HEK293 (cell line): ENCODE results near the gene RORC.

Source experiments
- EGR2 ChIP-seq: fragments of 450-650 bp; formaldehyde crosslinking; IDR thresholded peaks from 2 replicates; pipeline ENCODE4 v1.5.1; 2016; ENCODE audit warnings: low read depth, missing biosample characterization, missing genetic modification characterization
- GLI4 ChIP-seq: fragments of 450-650 bp; formaldehyde crosslinking; IDR thresholded peaks from 2 replicates; pipeline ENCODE4 v1.5.1; 2016; ENCODE audit warnings: missing biosample characterization, missing genetic modification characterization
- IKZF3 ChIP-seq: fragments of 450-650 bp; IDR thresholded peaks from 2 replicates; pipeline ENCODE4 v1.5.0; 2018; ENCODE audit warnings: missing biosample characterization, mild to moderate bottlenecking, missing genetic modification characterization, moderate library complexity
- KLF10 ChIP-seq: fragments of 450-650 bp; IDR thresholded peaks from 2 replicates; pipeline ENCODE4 v1.5.1; 2018; ENCODE audit warnings: missing biosample characterization, mild to moderate bottlenecking, missing genetic modification characterization
- OVOL3 ChIP-seq: fragments of 450-650 bp; formaldehyde crosslinking; IDR thresholded peaks from 2 replicates; pipeline ENCODE4 v1.5.1; 2016; ENCODE audit warnings: missing biosample characterization, missing genetic modification characterization
- REPIN1 ChIP-seq: fragments of 450-650 bp; formaldehyde crosslinking; IDR thresholded peaks from 2 replicates; pipeline ENCODE4 v1.5.1; 2017; ENCODE audit warnings: missing biosample characterization, missing genetic modification characterization, low read depth
- SP2 ChIP-seq: fragments of 450-650 bp; formaldehyde crosslinking; IDR thresholded peaks from 2 replicates; pipeline ENCODE4 v1.5.1; 2016; ENCODE audit warnings: missing biosample characterization, missing genetic modification characterization
- ZBTB21 ChIP-seq: fragments of 450-650 bp; formaldehyde crosslinking; IDR thresholded peaks from 2 replicates; pipeline ENCODE4 v1.5.1; 2017; ENCODE audit warnings: missing biosample characterization, missing genetic modification characterization
- ZNF157 ChIP-seq: fragments of 450-650 bp; formaldehyde crosslinking; IDR thresholded peaks from 2 replicates; pipeline ENCODE4 v1.5.1; 2016; ENCODE audit warnings: missing biosample characterization, missing genetic modification characterization
- ZNF23 ChIP-seq: fragments of 450-650 bp; formaldehyde crosslinking; IDR thresholded peaks from 2 replicates; pipeline ENCODE4 v1.5.1; 2016; ENCODE audit warnings: missing biosample characterization, missing genetic modification characterization, borderline replicate concordance
- ZNF266 ChIP-seq: fragments of 450-650 bp; formaldehyde crosslinking; IDR thresholded peaks from 2 replicates; pipeline ENCODE4 v1.5.1; 2016; ENCODE audit warnings: missing biosample characterization, missing genetic modification characterization, low read depth
- ZNF335 ChIP-seq: fragments of 450-650 bp; formaldehyde crosslinking; conservative IDR thresholded peaks from 2 replicates; pipeline ENCODE4 v1.5.1; 2016; ENCODE audit warnings: missing biosample characterization, missing genetic modification characterization
- ZNF521 ChIP-seq: fragments of 450-650 bp; formaldehyde crosslinking; IDR thresholded peaks from 2 replicates; pipeline ENCODE4 v1.5.1; 2017; ENCODE audit warnings: missing biosample characterization, mild to moderate bottlenecking, missing genetic modification characterization
- ZNF600 ChIP-seq: fragments of 450-650 bp; formaldehyde crosslinking; IDR thresholded peaks from 2 replicates; pipeline ENCODE4 v1.5.1; 2016; ENCODE audit warnings: missing biosample characterization, missing genetic modification characterization
- ZNF610 ChIP-seq: fragments of 450-650 bp; formaldehyde crosslinking; IDR thresholded peaks from 2 replicates; pipeline ENCODE4 v1.5.1; 2016; ENCODE audit warnings: missing biosample characterization, missing genetic modification characterization, borderline replicate concordance
- ZNF658 ChIP-seq: fragments of 450-650 bp; formaldehyde crosslinking; IDR thresholded peaks from 2 replicates; pipeline ENCODE4; 2016; ENCODE audit warnings: missing biosample characterization, missing genetic modification characterization
- ZNF677 ChIP-seq: fragments of 450-650 bp; IDR thresholded peaks from 2 replicates; pipeline ENCODE4 v1.5.0; 2018; ENCODE audit warnings: missing biosample characterization, mild to moderate bottlenecking, missing genetic modification characterization, moderate library complexity
- ZNF707 ChIP-seq: fragments of 450-650 bp; formaldehyde crosslinking; IDR thresholded peaks from 2 replicates; pipeline ENCODE4 v1.5.1; 2016; ENCODE audit warnings: missing biosample characterization, missing genetic modification characterization
- ZNF792 ChIP-seq: fragments of 450-650 bp; formaldehyde crosslinking; IDR thresholded peaks from 2 replicates; pipeline ENCODE4 v1.5.1; 2016; ENCODE audit warnings: missing biosample characterization, missing genetic modification characterization
- ZSCAN30 ChIP-seq: fragments of 450-650 bp; IDR thresholded peaks from 2 replicates; pipeline ENCODE4 v1.5.1; 2018; ENCODE audit warnings: missing biosample characterization, mild to moderate bottlenecking, missing genetic modification characterization, moderate library complexity
- TF ChIP-seq, protein P1 (sequence below): fragments of 450-650 bp; formaldehyde crosslinking; IDR thresholded peaks from 2 replicates; pipeline ENCODE4 v1.5.1; 2016; ENCODE audit warnings: missing biosample characterization, missing genetic modification characterization
- TF ChIP-seq, protein P2 (sequence below): fragments of 450-650 bp; formaldehyde crosslinking; IDR thresholded peaks from 2 replicates; pipeline ENCODE4 v1.5.1; 2017; ENCODE audit warnings: missing biosample characterization, missing genetic modification characterization
- TF ChIP-seq, protein P3 (sequence below): fragments of 450-650 bp; formaldehyde crosslinking; IDR thresholded peaks from 2 replicates; pipeline ENCODE4 v1.5.1; 2016; ENCODE audit warnings: missing biosample characterization, missing genetic modification characterization
- TF ChIP-seq, protein P4 (sequence below): fragments of 450-650 bp; formaldehyde crosslinking; IDR thresholded peaks from 2 replicates; pipeline ENCODE4 v1.5.1; 2016; ENCODE audit warnings: missing biosample characterization, missing genetic modification characterization
- TF ChIP-seq, protein P5 (sequence below): fragments of 450-650 bp; IDR thresholded peaks from 2 replicates; pipeline ENCODE4 v1.5.1; 2018; ENCODE audit warnings: missing biosample characterization, missing genetic modification characterization
- TF ChIP-seq, protein P6 (sequence below): fragments of 450-650 bp; formaldehyde crosslinking; IDR thresholded peaks from 2 replicates; pipeline ENCODE4 v1.5.1; 2017; ENCODE audit warnings: missing biosample characterization, missing genetic modification characterization
- TF ChIP-seq, protein P7 (sequence below): fragments of 450-650 bp; formaldehyde crosslinking; IDR thresholded peaks from 2 replicates; pipeline ENCODE4 v1.5.1; 2016; ENCODE audit warnings: missing biosample characterization, missing genetic modification characterization
- TF ChIP-seq, protein P8 (sequence below): fragments of 450-650 bp; formaldehyde crosslinking; IDR thresholded peaks from 2 replicates; pipeline ENCODE4 v1.5.1; 2017; ENCODE audit warnings: missing biosample characterization, missing genetic modification characterization

The RORC gene

DNA sequence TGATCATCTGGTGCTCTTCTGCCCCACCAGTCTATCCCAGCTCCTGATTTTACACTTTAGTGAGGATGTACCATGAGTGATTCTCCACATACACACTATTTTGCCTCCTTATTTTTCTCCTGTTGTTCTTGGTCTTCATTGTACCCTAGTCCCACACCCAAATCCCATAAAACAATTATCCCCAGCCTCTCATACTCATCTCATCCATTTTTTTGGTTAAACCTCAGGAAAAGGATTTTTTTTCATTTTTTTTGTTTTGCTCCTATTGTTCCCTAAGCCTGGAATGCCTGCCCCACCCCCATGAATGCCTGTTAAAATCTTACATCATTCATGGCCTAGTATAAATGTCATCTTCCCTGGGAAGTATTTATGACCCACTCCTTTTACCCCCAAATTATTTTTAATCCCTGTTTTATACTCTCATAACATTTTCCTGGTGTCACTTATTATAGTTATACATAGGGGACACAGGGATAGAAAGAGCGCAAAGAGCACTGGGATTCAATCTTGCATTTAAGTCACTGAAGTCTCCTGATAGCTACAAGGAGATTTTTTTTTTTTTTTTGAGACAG lies 21.5 kb downstream of the RORC start (continued):
- TF ChIP-seq, protein P1, sequence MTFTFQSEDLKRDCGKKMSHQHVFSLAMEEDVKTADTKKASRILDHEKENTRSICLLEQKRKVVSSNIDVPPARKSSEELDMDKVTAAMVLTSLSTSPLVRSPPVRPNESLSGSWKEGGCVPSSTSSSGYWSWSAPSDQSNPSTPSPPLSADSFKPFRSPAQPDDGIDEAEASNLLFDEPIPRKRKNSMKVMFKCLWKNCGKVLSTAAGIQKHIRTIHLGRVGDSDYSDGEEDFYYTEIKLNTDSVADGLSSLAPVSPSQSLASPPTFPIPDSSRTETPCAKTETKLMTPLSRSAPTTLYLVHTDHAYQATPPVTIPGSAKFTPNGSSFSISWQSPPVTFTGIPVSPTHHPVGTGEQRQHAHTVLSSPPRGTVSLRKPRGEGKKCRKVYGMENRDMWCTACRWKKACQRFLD (tag by site-specific recombination): no peak
- peak; percentile 47; the same call in 1 of the 2 replicates for TF ChIP-seq ZNF335 (tag by site-specific recombination)
- no peak for TF ChIP-seq ZNF677 (tag by site-specific recombination)
- no peak for TF ChIP-seq SP2 (tag by site-specific recombination)
- no peak for TF ChIP-seq ZNF707 (tag by site-specific recombination)
- TF ChIP-seq REPIN1 (tag by site-specific recombination): no peak
- TF ChIP-seq, protein P2, sequence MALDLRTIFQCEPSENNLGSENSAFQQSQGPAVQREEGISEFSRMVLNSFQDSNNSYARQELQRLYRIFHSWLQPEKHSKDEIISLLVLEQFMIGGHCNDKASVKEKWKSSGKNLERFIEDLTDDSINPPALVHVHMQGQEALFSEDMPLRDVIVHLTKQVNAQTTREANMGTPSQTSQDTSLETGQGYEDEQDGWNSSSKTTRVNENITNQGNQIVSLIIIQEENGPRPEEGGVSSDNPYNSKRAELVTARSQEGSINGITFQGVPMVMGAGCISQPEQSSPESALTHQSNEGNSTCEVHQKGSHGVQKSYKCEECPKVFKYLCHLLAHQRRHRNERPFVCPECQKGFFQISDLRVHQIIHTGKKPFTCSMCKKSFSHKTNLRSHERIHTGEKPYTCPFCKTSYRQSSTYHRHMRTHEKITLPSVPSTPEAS (tag by site-specific recombination): no peak
- TF ChIP-seq OVOL3 (tag by site-specific recombination): 0 out of 2 replicates have a peak, but pooled peaks have one; percentile 36
- TF ChIP-seq, protein P3, sequence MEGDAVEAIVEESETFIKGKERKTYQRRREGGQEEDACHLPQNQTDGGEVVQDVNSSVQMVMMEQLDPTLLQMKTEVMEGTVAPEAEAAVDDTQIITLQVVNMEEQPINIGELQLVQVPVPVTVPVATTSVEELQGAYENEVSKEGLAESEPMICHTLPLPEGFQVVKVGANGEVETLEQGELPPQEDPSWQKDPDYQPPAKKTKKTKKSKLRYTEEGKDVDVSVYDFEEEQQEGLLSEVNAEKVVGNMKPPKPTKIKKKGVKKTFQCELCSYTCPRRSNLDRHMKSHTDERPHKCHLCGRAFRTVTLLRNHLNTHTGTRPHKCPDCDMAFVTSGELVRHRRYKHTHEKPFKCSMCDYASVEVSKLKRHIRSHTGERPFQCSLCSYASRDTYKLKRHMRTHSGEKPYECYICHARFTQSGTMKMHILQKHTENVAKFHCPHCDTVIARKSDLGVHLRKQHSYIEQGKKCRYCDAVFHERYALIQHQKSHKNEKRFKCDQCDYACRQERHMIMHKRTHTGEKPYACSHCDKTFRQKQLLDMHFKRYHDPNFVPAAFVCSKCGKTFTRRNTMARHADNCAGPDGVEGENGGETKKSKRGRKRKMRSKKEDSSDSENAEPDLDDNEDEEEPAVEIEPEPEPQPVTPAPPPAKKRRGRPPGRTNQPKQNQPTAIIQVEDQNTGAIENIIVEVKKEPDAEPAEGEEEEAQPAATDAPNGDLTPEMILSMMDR (tag by site-specific recombination): no peak
- TF ChIP-seq ZNF792 (tag by site-specific recombination): no peak
- TF ChIP-seq ZNF610: 0 out of 2 replicates have a peak, but pooled peaks have one; percentile 38
- TF ChIP-seq KLF10 (tag by site-specific recombination): peak; percentile 49
- peak; percentile 27; the same call in 1 of the 2 replicates for TF ChIP-seq IKZF3 (tag by site-specific recombination)
- TF ChIP-seq ZNF658 (tag by site-specific recombination): no peak
- TF ChIP-seq ZNF600: no peak
- peak; percentile 46; the same call in 1 of the 2 replicates for TF ChIP-seq ZBTB21
- TF ChIP-seq ZNF157 (tag by site-specific recombination): no peak
- no peak for TF ChIP-seq GLI4 (tag by site-specific recombination)
- TF ChIP-seq ZNF266: no peak
- TF ChIP-seq, protein P4, sequence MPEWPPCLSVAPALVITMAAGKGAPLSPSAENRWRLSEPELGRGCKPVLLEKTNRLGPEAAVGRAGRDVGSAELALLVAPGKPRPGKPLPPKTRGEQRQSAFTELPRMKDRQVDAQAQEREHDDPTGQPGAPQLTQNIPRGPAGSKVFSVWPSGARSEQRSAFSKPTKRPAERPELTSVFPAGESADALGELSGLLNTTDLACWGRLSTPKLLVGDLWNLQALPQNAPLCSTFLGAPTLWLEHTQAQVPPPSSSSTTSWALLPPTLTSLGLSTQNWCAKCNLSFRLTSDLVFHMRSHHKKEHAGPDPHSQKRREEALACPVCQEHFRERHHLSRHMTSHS: no peak
- TF ChIP-seq, protein P5, sequence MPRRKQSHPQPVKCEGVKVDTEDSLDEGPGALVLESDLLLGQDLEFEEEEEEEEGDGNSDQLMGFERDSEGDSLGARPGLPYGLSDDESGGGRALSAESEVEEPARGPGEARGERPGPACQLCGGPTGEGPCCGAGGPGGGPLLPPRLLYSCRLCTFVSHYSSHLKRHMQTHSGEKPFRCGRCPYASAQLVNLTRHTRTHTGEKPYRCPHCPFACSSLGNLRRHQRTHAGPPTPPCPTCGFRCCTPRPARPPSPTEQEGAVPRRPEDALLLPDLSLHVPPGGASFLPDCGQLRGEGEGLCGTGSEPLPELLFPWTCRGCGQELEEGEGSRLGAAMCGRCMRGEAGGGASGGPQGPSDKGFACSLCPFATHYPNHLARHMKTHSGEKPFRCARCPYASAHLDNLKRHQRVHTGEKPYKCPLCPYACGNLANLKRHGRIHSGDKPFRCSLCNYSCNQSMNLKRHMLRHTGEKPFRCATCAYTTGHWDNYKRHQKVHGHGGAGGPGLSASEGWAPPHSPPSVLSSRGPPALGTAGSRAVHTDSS: no peak
- no peak for TF ChIP-seq EGR2
- TF ChIP-seq, protein P6, sequence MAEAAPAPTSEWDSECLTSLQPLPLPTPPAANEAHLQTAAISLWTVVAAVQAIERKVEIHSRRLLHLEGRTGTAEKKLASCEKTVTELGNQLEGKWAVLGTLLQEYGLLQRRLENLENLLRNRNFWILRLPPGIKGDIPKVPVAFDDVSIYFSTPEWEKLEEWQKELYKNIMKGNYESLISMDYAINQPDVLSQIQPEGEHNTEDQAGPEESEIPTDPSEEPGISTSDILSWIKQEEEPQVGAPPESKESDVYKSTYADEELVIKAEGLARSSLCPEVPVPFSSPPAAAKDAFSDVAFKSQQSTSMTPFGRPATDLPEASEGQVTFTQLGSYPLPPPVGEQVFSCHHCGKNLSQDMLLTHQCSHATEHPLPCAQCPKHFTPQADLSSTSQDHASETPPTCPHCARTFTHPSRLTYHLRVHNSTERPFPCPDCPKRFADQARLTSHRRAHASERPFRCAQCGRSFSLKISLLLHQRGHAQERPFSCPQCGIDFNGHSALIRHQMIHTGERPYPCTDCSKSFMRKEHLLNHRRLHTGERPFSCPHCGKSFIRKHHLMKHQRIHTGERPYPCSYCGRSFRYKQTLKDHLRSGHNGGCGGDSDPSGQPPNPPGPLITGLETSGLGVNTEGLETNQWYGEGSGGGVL: no peak
- no peak for TF ChIP-seq ZNF521 (tag by site-specific recombination)
- TF ChIP-seq, protein P7, sequence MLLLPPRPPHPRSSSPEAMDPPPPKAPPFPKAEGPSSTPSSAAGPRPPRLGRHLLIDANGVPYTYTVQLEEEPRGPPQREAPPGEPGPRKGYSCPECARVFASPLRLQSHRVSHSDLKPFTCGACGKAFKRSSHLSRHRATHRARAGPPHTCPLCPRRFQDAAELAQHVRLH (tag by site-specific recombination): no peak
- TF ChIP-seq, protein P8, sequence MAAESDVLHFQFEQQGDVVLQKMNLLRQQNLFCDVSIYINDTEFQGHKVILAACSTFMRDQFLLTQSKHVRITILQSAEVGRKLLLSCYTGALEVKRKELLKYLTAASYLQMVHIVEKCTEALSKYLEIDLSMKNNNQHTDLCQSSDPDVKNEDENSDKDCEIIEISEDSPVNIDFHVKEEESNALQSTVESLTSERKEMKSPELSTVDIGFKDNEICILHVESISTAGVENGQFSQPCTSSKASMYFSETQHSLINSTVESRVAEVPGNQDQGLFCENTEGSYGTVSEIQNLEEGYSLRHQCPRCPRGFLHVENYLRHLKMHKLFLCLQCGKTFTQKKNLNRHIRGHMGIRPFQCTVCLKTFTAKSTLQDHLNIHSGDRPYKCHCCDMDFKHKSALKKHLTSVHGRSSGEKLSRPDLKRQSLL: no peak
- TF ChIP-seq ZNF23: no peak
- peak; percentile 39; the same call in 1 of the 2 replicates for TF ChIP-seq ZSCAN30
